ENCODE results near the gene TUT7.

- TF ChIP-seq POLR2A (IDR thresholded peaks at IDR 0.05): no peak
- TF ChIP-seq, protein P1, sequence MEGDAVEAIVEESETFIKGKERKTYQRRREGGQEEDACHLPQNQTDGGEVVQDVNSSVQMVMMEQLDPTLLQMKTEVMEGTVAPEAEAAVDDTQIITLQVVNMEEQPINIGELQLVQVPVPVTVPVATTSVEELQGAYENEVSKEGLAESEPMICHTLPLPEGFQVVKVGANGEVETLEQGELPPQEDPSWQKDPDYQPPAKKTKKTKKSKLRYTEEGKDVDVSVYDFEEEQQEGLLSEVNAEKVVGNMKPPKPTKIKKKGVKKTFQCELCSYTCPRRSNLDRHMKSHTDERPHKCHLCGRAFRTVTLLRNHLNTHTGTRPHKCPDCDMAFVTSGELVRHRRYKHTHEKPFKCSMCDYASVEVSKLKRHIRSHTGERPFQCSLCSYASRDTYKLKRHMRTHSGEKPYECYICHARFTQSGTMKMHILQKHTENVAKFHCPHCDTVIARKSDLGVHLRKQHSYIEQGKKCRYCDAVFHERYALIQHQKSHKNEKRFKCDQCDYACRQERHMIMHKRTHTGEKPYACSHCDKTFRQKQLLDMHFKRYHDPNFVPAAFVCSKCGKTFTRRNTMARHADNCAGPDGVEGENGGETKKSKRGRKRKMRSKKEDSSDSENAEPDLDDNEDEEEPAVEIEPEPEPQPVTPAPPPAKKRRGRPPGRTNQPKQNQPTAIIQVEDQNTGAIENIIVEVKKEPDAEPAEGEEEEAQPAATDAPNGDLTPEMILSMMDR (IDR thresholded peaks at IDR 0.05): no peak
Observed at GRCh38 chr9:86402591-86402990, 48.4 kb upstream of the TUT7 start.
